Keratinocyte (primary cell): ENCODE results near the gene VPS26B. TPM values are rescaled to one million over a fixed set of nuclear protein-coding genes. Genes with fewer than 3 reads are reported as not detected.

Source experiments
- DNase-seq: peaks from one replicate; pipeline ENCODE4 v3.0.0-alpha.2; 2011; ENCODE audit warnings: low read depth, missing footprints, low spot score
- FAIRE-seq: peaks from 2 replicates; lab custom pipeline; 2011; peaks lifted over from hg19 to GRCh38; lab: Jason Lieb, UNC
- H2AFZ ChIP-seq: 2 replicates; pipeline ENCODE4 v1.6.0; 2012; ENCODE audit warnings: low read length, control low read depth, inconsistent platforms; ENCODE audit not compliant: control insufficient read depth
- H3K27ac ChIP-seq: 2 replicates; pipeline ENCODE4 v1.5.1; 2011; ENCODE audit warnings: low read length; ENCODE audit not compliant: control insufficient read depth, insufficient read depth
- H3K27me3 ChIP-seq: 3 replicates; pipeline ENCODE4 v1.6.0; 2011; ENCODE audit warnings: low read length; ENCODE audit not compliant: control insufficient read depth, insufficient read depth; ENCODE audit errors: extremely low read depth
- H3K36me3 ChIP-seq, 2 experiments: 2 replicates in 1 of 2; 3 replicates in 1 of 2; pipeline ENCODE4 v1.5.1; 2011; ENCODE audit warnings: low read length in 2 of 2, mild to moderate bottlenecking in 1 of 2; ENCODE audit not compliant: control insufficient read depth in 2 of 2, insufficient read depth in 2 of 2; ENCODE audit errors: extremely low read depth in 1 of 2
- H3K4me1 ChIP-seq: 3 replicates; pipeline ENCODE4 v1.5.1; 2011; ENCODE audit warnings: low read length; ENCODE audit not compliant: control insufficient read depth, insufficient read depth; ENCODE audit errors: extremely low read depth
- H3K4me2 ChIP-seq: 3 replicates; pipeline ENCODE4 v1.6.0; 2011; ENCODE audit warnings: low read depth, low read length; ENCODE audit not compliant: control insufficient read depth, insufficient read depth; ENCODE audit errors: extremely low read depth
- H3K4me3 ChIP-seq, 3 experiments: fragments of 200-600 bp in 1 of 3; sonication (generic) in 1 of 3; 2 replicates in 2 of 3; 3 replicates in 1 of 3; pipeline ENCODE4 v1.5.1; 2011 to 2016; ENCODE audit warnings: low read length in 3 of 3, mild to moderate bottlenecking in 3 of 3, control low read depth in 2 of 3, inconsistent platforms in 1 of 3, low read depth in 1 of 3, mixed read lengths in 1 of 3, mixed run types in 1 of 3, moderate library complexity in 1 of 3; ENCODE audit not compliant: control insufficient read depth in 2 of 3, insufficient read depth in 2 of 3; ENCODE audit errors: extremely low read depth in 1 of 3
- H3K79me2 ChIP-seq: 2 replicates; pipeline ENCODE4 v1.6.0; 2012; ENCODE audit warnings: low read length; ENCODE audit not compliant: control insufficient read depth, insufficient read depth
- H3K9ac ChIP-seq: 3 replicates; pipeline ENCODE4 v1.6.0; 2011; ENCODE audit warnings: low read length; ENCODE audit not compliant: control insufficient read depth, insufficient read depth; ENCODE audit errors: extremely low read depth
- H3K9me1 ChIP-seq: 3 replicates; pipeline ENCODE4 v1.6.0; 2011; ENCODE audit warnings: low read length; ENCODE audit not compliant: control insufficient read depth, insufficient read depth; ENCODE audit errors: extremely low read depth
- H3K9me3 ChIP-seq: 2 replicates; pipeline ENCODE4 v1.5.1; 2012; ENCODE audit warnings: low read depth, low read length; ENCODE audit not compliant: control insufficient read depth
- H4K20me1 ChIP-seq: 3 replicates; pipeline ENCODE4 v1.6.0; 2011; ENCODE audit warnings: low read length; ENCODE audit not compliant: control insufficient read depth, insufficient read depth; ENCODE audit errors: extremely low read depth
- EZH2 ChIP-seq: IDR thresholded peaks from one replicate; pipeline ENCODE4 v1.6.1; 2012; ENCODE audit warnings: inconsistent platforms, mild to moderate bottlenecking, low read length, moderate library complexity
- dilution Hi-C: fragments of 300-500 bp; cut with MboI; formaldehyde crosslinking; loops from one replicate; pipeline ENCODE4 v1.7.0; 2020; ENCODE audit warnings: low sequenced_read_pairs; ENCODE audit not compliant: extremely low pct_ligation_motif_present
- polyA plus RNA-seq, 5 experiments: library from polyadenylated mRNA; depleted of rRNA in 3 of 5; stranded (reverse) in 3 of 5; stranded (forward) in 1 of 5; unstranded in 1 of 5; fragments of >200 nt; gene quantifications; 1 replicate in 1 of 5; 2 replicates in 3 of 5; 3 replicates in 1 of 5; pipeline versions ENCODE4 v1.2.1 to v1.2.3, GENCODE V29; 2011 to 2012; ENCODE audit warnings: missing spikeins in 2 of 5, low read depth in 1 of 5, low replicate concordance in 1 of 5
- TF ChIP-seq, protein P1 (sequence below), 3 experiments: IDR thresholded peaks in 1 of 3; conservative IDR thresholded peaks in 1 of 3; optimal IDR thresholded peaks in 1 of 3; 2 replicates in 2 of 3; 3 replicates in 1 of 3; pipeline versions ENCODE3 to v1.5.1; 2011; ENCODE audit warnings: low read length in 3 of 3, mild to moderate bottlenecking in 3 of 3, moderate library complexity in 2 of 3, control low read depth in 1 of 3, inconsistent platforms in 1 of 3; ENCODE audit not compliant: insufficient read depth in 2 of 3; ENCODE audit errors: extremely low read depth in 1 of 3

The VPS26B gene
- polyA plus RNA-seq, 1 donor (not counting 4 experiments of a cell fraction or from before 2014, with no cell fraction given), result 46.9 TPM

DNA sequence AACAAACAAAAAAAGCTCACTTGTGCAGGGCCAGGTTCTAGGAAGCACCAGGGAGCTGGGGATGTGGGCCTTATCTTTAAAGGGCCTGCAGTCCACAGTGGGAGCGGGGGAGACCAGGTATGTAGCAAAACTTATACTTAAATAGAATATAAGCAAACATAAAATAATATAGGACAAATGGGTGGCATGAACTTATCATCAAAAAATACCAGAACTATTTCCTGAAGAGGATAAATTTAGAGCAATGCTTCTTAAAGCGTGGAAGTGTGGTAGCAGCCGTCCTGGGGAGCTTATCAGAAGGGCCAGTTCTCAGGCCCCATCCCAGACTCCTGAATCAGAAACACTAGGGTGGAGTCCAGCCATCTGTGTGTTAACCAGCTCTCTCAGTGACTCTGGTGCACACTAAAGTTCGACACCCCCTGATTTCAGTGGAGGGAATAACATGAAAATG, 9.3 kb downstream of the VPS26B start:
- H3K4me2 ChIP-seq, result no peak overlapping the region
- no peak for TF ChIP-seq EZH2
- TF ChIP-seq, protein P1, sequence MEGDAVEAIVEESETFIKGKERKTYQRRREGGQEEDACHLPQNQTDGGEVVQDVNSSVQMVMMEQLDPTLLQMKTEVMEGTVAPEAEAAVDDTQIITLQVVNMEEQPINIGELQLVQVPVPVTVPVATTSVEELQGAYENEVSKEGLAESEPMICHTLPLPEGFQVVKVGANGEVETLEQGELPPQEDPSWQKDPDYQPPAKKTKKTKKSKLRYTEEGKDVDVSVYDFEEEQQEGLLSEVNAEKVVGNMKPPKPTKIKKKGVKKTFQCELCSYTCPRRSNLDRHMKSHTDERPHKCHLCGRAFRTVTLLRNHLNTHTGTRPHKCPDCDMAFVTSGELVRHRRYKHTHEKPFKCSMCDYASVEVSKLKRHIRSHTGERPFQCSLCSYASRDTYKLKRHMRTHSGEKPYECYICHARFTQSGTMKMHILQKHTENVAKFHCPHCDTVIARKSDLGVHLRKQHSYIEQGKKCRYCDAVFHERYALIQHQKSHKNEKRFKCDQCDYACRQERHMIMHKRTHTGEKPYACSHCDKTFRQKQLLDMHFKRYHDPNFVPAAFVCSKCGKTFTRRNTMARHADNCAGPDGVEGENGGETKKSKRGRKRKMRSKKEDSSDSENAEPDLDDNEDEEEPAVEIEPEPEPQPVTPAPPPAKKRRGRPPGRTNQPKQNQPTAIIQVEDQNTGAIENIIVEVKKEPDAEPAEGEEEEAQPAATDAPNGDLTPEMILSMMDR (optimal IDR thresholded peaks at IDR 0.05 in 1 of 3, IDR thresholded peaks at IDR 0.05 in 1 of 3, conservative IDR thresholded peaks at IDR 0.05 in 1 of 3; ENCODE audit: extremely low read depth in 1 of 3, insufficient read depth in 2 of 3, low read length in 3 of 3), result no peak
- H3K9me3 ChIP-seq, result no peaks in the 10 kb centered on the region
- dilution Hi-C loops, result no loop called here
- no peak overlapping the region for H3K27ac ChIP-seq
- H3K4me1 ChIP-seq, result no peaks in the 10 kb centered on the region
- H3K79me2 ChIP-seq, result peaks cover 47% of the 10 kb centered on the region
- no peaks in the 10 kb centered on the region for H3K27me3 ChIP-seq
- H2AFZ ChIP-seq, result no peak overlapping the region
- H3K9me1 ChIP-seq, result no peaks in the 10 kb centered on the region
- H4K20me1 ChIP-seq, result no peaks in the 10 kb centered on the region
- H3K36me3 ChIP-seq, result peaks cover 6 to 17% of the 10 kb centered on the region in 2 experiments
- DNase-seq (no peak), FAIRE-seq (no peak)
- no peak overlapping the region for H3K9ac ChIP-seq
- no peak overlapping the region for H3K4me3 ChIP-seq

- TF ChIP-seq, protein P1 (optimal IDR thresholded peaks at IDR 0.05 in 1 of 3, IDR thresholded peaks at IDR 0.05 in 1 of 3, conservative IDR thresholded peaks at IDR 0.05 in 1 of 3; ENCODE audit: extremely low read depth in 1 of 3, insufficient read depth in 2 of 3, low read length in 3 of 3), result no peak
- TF ChIP-seq EZH2, result no peak
- Histone ChIP-seq H3K27me3 (no peaks in the 10 kb centered on the region), H3K27ac (no peak overlapping the region), H3K4me2 (no peak overlapping the region), H3K4me1 (no peaks in the 10 kb centered on the region), H3K79me2 (peaks cover 32% of the 10 kb centered on the region), H3K9ac (no peak overlapping the region), H4K20me1 (no peaks in the 10 kb centered on the region), H3K36me3 (peaks cover 7 to 25% of the 10 kb centered on the region in 2 experiments), H2AFZ (no peak overlapping the region), H3K4me3 (no peak overlapping the region), H3K9me3 (no peaks in the 10 kb centered on the region), H3K9me1 (no peaks in the 10 kb centered on the region)
- FAIRE-seq (no peak), DNase-seq (no peak)
- dilution Hi-C loops, result no loop called here
Measured at GRCh38 chr11:134235399-134235798, 10.9 kb downstream of the VPS26B start.
